Activated CD4-positive, alpha-beta memory T cell treated with anti-CD3 and anti-CD28 coated beads for 36 hours (primary cell): ENCODE data around the gene NKAIN4. TPM values are rescaled to one million over a fixed set of nuclear protein-coding genes. Genes with fewer than 3 reads are reported as not detected.

Source experiments
- CTCF ChIA-PET: fragments of 350-600 bp; sonication (Branson Sonifier 250); formaldehyde crosslinking; loops from one replicate; lab custom pipeline; 2021; ENCODE audit warnings: antibody characterized with exemption, inconsistent platforms; lab: Charles Lee
- POLR2A ChIA-PET: fragments of 350-600 bp; sonication (Branson Sonifier 250); formaldehyde crosslinking; loops from one replicate; lab custom pipeline; 2021; ENCODE audit warnings: antibody characterized with exemption; lab: Charles Lee
- DNase-seq: peaks from one replicate; pipeline ENCODE4 v3.0.0-alpha.2; 2020
- H3K27ac Mint-ChIP-seq: one replicate; pipeline ENCODE4 v1.8.0; 2021; ENCODE audit warnings: mixed read lengths
- H3K27me3 Mint-ChIP-seq: one replicate; pipeline ENCODE4 v1.8.0; 2021; ENCODE audit warnings: mixed read lengths
- H3K36me3 Mint-ChIP-seq: one replicate; pipeline ENCODE4 v1.8.0; 2021; ENCODE audit warnings: mixed read lengths
- H3K4me1 Mint-ChIP-seq: one replicate; pipeline ENCODE4 v1.8.0; 2021; ENCODE audit warnings: low read depth, mixed read lengths
- H3K4me3 Mint-ChIP-seq: one replicate; pipeline ENCODE4 v1.8.0; 2021; ENCODE audit warnings: mild to moderate bottlenecking, mixed read lengths
- H3K9me3 Mint-ChIP-seq: one replicate; pipeline ENCODE4 v1.8.0; 2021; ENCODE audit warnings: mixed read lengths
- intact Hi-C: fragments of 100-400 bp; cut with micrococcal nuclease; formaldehyde crosslinking; loops from one replicate; pipeline ENCODE4 v1.15.1; 2023
- total RNA-seq, 2 experiments: library from RNA; stranded (reverse); gene quantifications; one replicate each; pipeline ENCODE4 v1.2.3, GENCODE V29; 2021

NKAIN4 gene
- total RNA-seq, 2 experiments from 2014 or later: not detected

DNA sequence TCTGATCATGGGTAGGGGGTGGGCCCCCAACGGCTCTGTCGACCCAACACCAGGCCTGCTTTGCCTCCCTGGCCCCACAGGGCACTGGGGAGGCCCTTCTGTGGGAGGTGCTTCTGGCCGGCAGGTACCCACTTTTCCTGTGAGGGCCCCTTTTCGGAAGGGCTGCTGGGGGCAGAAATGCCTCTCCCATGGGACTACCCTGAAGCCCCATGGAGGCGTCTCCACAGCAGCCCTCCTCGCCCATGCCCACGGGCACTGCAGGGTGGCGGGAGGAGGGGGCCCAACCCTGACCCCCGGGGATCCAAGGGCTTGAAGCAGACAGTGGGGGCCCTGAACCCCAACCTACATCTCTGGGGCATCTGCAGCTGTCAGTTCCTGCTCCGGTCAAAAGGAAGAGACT is 16.2 kb downstream of the NKAIN4 start:
- H3K27ac Mint-ChIP-seq: no peak overlapping the region
- CTCF ChIA-PET: interaction anchor here (1.6 kb wide), 1 partner anchor 14 kb away, joined by 6 read pairs; no protein-coding TSS in a partner anchor
- intact Hi-C loops: no loop called here
- POLR2A ChIA-PET: no interaction called here
- H3K9me3 Mint-ChIP-seq: no peaks in the 10 kb centered on the region
- H3K27me3 Mint-ChIP-seq: peaks cover 7% of the 10 kb centered on the region
- no peak overlapping the region for H3K4me3 Mint-ChIP-seq
- no peaks in the 10 kb centered on the region for H3K36me3 Mint-ChIP-seq
- no peak for DNase-seq
- peaks cover 3% of the 10 kb centered on the region for H3K4me1 Mint-ChIP-seq

DNA sequence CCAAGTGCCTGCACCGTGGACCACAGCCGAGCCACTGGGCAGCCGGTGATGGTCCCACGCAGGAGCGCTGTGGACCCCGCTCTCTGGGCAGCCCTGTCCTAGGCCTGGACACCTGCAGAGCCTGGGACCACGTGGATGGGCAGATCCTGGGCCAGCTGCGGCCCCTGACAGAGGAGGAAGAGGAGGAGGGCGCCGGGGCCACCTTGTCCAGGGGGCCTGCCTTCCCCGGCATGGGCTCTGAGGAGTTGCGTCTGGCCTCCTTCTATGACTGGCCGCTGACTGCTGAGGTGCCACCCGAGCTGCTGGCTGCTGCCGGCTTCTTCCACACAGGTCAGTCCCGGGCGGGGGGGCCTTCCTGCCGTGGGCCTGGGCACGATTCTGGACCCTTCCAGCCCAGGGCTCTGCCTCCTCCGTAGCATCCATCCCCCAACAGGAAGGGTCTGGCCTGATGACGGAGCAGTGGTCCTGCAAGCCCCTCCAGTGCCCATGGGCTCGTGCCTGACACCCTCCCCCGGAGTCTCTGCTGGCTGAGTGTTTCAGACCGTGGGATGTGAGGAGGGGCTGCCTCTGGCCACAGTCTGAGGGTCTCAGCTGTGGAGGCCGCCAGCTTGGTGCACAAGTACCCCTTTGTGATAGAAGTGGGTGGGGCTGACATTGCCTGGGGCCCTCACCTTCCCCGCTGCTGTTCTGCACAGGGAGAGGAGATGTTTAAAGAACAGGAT is 18.0 kb downstream of the NKAIN4 start:
- H3K36me3 Mint-ChIP-seq: no peaks in the 10 kb centered on the region
- peaks cover 3% of the 10 kb centered on the region for H3K4me1 Mint-ChIP-seq
- intact Hi-C loops: no loop called here

DNA sequence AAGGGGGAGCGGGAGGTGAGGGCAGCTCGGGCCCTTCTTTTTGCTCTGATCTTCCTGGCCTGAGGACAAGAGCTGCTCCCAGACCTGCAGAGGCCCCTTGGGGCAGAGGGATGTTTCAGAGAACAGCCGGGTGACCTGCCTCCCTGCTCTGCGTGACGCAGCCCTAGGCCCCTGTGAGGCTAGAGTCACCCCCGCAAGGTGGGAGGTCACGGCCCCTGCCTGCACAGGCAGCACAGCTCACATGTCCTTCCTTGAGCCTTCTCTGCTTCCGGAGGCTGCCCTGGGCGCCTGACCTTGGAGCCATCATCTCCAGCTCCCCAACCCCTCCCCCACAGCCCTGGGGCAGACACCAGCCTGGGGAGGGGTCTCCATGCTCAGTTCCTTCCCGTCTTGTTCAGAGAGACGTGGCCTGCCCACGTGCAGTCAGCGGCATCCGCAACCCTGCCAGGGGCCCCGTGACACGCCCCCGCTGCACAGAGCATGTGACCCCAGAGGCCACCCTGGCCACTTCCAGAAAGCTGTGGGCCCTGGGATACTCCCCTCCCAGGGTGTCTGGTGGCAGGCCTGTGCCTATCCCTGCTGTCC is 18.8 kb downstream of the NKAIN4 start, which contains the start of gene BIRC7:
Gene BIRC7 (plus strand): TSS at position 507 of the 585 bp plus-strand sequence. CDS start 192 bp downstream, outside the sequence.
- DNase-seq: no peak
- H3K36me3 Mint-ChIP-seq: no peaks in the 10 kb centered on the region
- H3K27me3 Mint-ChIP-seq: peaks cover 23% of the 10 kb centered on the region
- H3K4me1 Mint-ChIP-seq: peaks cover 3% of the 10 kb centered on the region
- H3K9me3 Mint-ChIP-seq: no peaks in the 10 kb centered on the region
- intact Hi-C loops: no loop called here
- H3K27ac Mint-ChIP-seq: no peak within 1 kb of the TSS
- H3K4me3 Mint-ChIP-seq: no peak within 1 kb of the TSS
- CTCF ChIA-PET: interaction anchor here (1.3 to 4.6 kb wide), 2 partner anchors 12 to 37 kb away, joined by 3 to 47 read pairs; partner anchors contain the start of gene ARFGAP1
- POLR2A ChIA-PET: no interaction called here

More for the DNA sequence above, 18.0 kb downstream of the NKAIN4 start:
- DNase-seq: no peak
- H3K9me3 Mint-ChIP-seq: no peaks in the 10 kb centered on the region
- CTCF ChIA-PET: interaction anchor here (1.3 to 4.6 kb wide), 3 partner anchors 12 to 146 kb away, joined by 3 to 47 read pairs (median 6); no protein-coding TSS in a partner anchor
- H3K4me3 Mint-ChIP-seq: no peak overlapping the region
- H3K27me3 Mint-ChIP-seq: peaks cover 16% of the 10 kb centered on the region
- no peak overlapping the region for H3K27ac Mint-ChIP-seq
- POLR2A ChIA-PET: no interaction called here

DNA sequence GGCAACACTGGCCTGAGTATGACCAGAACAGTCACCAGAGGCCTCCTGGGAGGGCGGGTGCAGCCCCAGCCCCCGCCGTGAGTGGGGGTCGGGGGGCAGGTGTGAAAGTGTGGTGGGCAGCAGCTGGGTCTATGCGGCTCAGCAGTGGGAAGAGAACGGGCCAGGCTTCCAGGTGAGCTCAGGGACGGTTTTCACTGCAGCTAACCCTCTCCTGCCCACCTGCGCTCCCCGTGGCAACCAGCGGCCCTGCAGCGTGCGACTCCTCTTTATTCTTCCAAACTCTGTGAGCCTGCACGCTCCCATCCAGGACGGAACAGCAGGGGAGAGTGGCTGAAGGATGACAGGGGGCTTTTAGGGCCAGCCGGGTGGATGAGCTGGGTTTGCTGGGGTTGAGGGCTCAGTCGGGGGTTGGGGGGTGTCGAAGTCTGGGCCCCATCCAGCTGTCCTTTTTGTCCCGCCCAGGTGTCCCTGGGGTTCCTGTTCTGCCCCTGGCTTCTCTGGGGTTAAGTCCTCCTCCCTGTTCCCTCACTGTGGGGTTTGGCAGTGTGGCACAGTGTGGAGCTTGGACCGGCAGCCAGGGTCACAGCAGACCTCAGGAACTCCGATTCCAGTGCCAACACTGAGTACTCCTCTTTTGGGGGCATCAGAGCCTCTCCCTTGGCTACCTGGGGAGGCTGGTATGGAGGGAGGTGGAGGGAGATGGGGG is 19.4 kb downstream of the NKAIN4 start:
- Mint-ChIP-seq H3K36me3 (no peaks in the 10 kb centered on the region), H3K4me3 (no peak overlapping the region), H3K27me3 (peaks cover 29% of the 10 kb centered on the region), H3K4me1 (peaks cover 3% of the 10 kb centered on the region), H3K27ac (no peak overlapping the region), H3K9me3 (no peaks in the 10 kb centered on the region)
- intact Hi-C loops: no loop called here
- CTCF ChIA-PET: interaction anchor here (0.7 to 4.6 kb wide), 3 partner anchors 11 to 38 kb away, joined by 3 to 47 read pairs (median 3); partner anchors contain the start of gene ARFGAP1
- peak; percentile 26 for DNase-seq
- POLR2A ChIA-PET: no interaction called here

DNA sequence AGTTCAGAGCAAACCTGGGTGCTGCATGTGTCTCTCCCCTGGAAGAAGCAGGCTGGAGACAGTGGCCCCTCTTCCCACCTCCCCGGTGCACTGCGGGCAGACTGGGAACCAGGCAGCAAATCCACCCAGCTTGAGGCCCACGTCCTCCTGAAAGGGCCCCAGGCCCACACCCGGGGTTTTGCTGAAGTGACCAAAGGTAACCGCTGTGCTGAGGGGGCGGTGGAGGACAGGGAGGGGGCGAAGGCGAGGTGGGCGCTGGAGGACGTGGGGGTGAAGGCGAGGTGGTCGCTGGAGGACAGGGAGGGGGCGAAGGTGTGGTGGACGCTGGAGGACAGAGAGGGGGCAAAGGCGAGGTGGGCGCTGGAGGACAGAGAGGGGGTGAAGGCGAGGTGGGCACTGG is 20.3 kb downstream of the NKAIN4 start:
- Mint-ChIP-seq H3K4me3 (no peak overlapping the region), H3K4me1 (peaks cover 3% of the 10 kb centered on the region), H3K27me3 (peaks cover 38% of the 10 kb centered on the region), H3K36me3 (no peaks in the 10 kb centered on the region), H3K27ac (no peak overlapping the region), H3K9me3 (no peaks in the 10 kb centered on the region)
- ChIA-PET CTCF (interaction anchor here (1.3 to 4.6 kb wide), 2 partner anchors 10 to 39 kb away, joined by 3 to 47 read pairs; partner anchors contain the start of gene ARFGAP1), POLR2A (no interaction called here)
- intact Hi-C loops: no loop called here
- DNase-seq: no peak

DNA sequence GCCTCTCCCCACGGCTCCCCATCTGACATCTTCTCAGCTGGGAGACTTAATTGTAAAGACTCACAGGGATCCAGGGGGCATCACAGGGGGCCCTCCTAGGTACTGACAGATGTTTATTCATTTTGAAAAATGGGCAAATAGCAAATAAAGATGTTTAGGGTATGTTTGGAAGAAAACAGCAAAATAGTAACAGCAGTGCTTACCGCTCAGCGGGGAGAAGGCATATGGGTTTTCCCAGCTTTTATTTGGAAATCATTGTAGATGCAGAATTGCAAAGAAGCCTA is 21.3 kb downstream of the NKAIN4 start:
- H3K4me1 Mint-ChIP-seq: peaks cover 3% of the 10 kb centered on the region
- CTCF ChIA-PET: interaction anchor here (4.6 kb wide), 1 partner anchor 9 kb away, joined by 47 read pairs; no protein-coding TSS in a partner anchor
- POLR2A ChIA-PET: no interaction called here
- no peaks in the 10 kb centered on the region for H3K9me3 Mint-ChIP-seq
- H3K4me3 Mint-ChIP-seq: no peak overlapping the region
- peaks cover 38% of the 10 kb centered on the region for H3K27me3 Mint-ChIP-seq
- H3K36me3 Mint-ChIP-seq: no peaks in the 10 kb centered on the region
- intact Hi-C loops: no loop called here
- DNase-seq: no peak
- no peak overlapping the region for H3K27ac Mint-ChIP-seq

DNA sequence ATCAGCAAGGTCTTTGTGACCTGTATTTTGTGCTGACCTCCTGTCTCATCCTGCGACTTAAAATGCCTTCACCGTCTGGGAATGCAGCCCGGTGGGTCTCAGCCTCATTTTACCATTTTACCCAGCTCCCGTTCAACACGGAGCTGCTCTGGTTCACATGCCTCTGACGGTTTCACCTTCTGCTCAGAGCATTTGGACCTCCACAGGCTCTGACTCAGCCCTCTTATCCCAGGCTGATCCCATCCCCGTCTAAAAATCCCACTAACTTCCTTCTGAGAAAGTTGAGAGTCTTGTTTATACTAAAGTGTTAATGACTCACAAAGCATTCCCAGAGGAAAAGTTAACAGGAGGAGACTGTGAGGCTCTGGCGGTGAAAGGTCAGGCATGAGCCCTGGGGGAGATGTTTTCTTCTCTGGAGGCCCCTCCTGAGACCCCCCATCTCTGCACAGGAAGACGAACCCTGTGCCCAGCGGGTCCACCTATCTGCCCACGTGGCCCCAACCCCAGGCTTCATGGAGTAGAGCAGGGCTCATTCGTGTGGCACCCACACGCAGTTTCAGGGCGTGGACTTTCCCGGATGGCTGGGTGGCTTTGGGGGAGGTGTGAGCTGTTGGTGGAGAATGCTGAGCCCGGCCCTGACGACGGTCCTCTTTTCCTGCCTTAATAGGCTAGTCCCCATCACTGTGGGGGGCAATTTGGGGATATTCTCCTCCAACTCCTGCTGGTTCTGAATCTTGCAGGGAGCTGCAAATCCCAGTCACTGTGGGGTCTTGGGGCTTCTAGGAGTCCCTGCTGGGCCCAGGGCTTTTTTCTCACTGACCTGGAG is 21.8 kb downstream of the NKAIN4 start:
- ChIA-PET CTCF (interaction anchor here (4.6 kb wide), 1 partner anchor 9 kb away, joined by 47 read pairs; no protein-coding TSS in a partner anchor), POLR2A (no interaction called here)
- intact Hi-C loops: no loop called here
- H3K9me3 Mint-ChIP-seq: no peaks in the 10 kb centered on the region
- no peak for DNase-seq
- H3K4me1 Mint-ChIP-seq: peaks cover 3% of the 10 kb centered on the region
- H3K4me3 Mint-ChIP-seq: no peak overlapping the region
- H3K27me3 Mint-ChIP-seq: peaks cover 38% of the 10 kb centered on the region
- H3K27ac Mint-ChIP-seq: no peak overlapping the region
- H3K36me3 Mint-ChIP-seq: no peaks in the 10 kb centered on the region

DNA sequence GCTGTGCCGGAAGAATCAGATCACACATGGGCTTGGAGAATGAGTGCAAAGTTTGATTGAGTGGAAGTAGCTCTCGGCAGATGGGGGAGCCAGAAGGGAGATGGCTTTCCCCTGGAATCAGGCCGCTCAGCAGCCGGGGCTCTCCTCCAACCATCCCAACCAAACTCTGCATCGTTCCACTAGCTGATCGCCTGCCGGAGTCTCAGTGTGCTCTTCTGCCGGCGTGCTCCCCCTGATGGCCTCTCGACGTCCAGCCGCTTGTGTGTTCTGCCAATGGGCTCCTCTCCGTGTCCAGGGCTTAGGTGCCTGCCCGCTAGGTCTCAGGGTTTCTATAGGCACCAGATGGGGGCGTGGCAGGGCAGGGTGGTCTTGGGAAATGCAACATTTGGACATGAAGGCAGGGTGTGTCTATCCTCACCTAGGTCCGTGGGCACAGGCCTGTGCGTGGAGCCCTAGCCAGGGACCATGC is 23.4 kb downstream of the NKAIN4 start:
- ChIA-PET CTCF (interaction anchor here (1.0 kb wide), 1 partner anchor 10 kb away, joined by 3 read pairs; no protein-coding TSS in a partner anchor), POLR2A (no interaction called here)
- peak; percentile 20 for DNase-seq
- peaks cover 38% of the 10 kb centered on the region for H3K27me3 Mint-ChIP-seq
- intact Hi-C loops: no loop called here
- H3K4me3 Mint-ChIP-seq: no peak overlapping the region
- peaks cover 3% of the 10 kb centered on the region for H3K4me1 Mint-ChIP-seq
- H3K36me3 Mint-ChIP-seq: no peaks in the 10 kb centered on the region
- H3K27ac Mint-ChIP-seq: no peak overlapping the region
- no peaks in the 10 kb centered on the region for H3K9me3 Mint-ChIP-seq

DNA sequence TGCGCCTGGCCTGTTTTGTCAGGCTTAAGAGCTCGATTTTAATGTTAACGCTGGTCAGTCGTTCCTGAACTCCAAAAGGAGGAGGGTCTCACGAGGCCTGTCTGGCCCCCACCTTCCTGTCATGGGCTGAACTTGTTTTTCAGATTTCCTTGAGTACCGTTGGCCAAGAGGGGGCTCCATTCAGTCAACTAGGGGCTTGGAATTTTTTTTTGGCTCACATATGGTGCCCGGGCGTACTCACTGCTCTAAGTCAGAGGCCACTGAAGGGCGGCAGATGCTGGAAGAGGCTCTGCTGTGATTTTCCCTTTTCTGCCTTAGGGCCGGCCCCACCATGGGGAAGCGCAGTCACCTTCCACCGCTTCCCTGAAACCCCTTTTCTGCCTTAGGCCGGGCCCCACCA is 25.5 kb downstream of the NKAIN4 start:
- intact Hi-C loops: loop anchor here (10.0 kb wide), 1 partner anchor 156 kb away; no protein-coding TSS in a partner anchor
- ChIA-PET CTCF (no interaction called here), POLR2A (no interaction called here)
- H3K4me1 Mint-ChIP-seq: no peaks in the 10 kb centered on the region
- H3K27me3 Mint-ChIP-seq: peaks cover 38% of the 10 kb centered on the region
- no peak for DNase-seq
- H3K27ac Mint-ChIP-seq: no peak overlapping the region
- no peak overlapping the region for H3K4me3 Mint-ChIP-seq
- no peaks in the 10 kb centered on the region for H3K36me3 Mint-ChIP-seq
- H3K9me3 Mint-ChIP-seq: no peaks in the 10 kb centered on the region

DNA sequence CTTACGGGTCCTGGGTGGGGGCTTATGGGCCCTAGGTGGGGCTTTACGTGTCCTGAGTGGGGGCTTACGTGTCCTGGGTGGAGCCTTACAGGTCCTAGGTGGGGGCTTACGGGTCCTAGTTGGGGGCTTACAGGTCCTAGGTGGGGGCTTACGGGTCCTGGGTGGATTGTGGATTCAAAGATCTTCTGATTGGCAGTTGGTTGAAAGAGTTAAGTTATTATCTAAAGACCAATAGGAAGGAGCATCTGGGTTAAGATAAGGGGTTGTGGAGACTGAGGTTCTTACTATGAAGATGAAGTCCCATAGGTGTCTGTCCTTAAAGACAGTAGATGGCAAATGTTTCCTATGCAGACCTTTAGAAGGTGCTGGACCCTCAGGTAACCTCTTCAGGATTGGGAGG is 27.0 kb downstream of the NKAIN4 start:
- Mint-ChIP-seq H3K27me3 (peaks cover 30% of the 10 kb centered on the region), H3K27ac (no peak overlapping the region), H3K4me1 (no peaks in the 10 kb centered on the region), H3K9me3 (no peaks in the 10 kb centered on the region), H3K4me3 (no peak overlapping the region), H3K36me3 (no peaks in the 10 kb centered on the region)
- intact Hi-C loops: loop anchor here (10.0 kb wide), 1 partner anchor 158 kb away; no protein-coding TSS in a partner anchor
- CTCF ChIA-PET: no interaction called here
- DNase-seq: no peak
- POLR2A ChIA-PET: no interaction called here
